HG02642 (cell line): ENCODE results near the gene SLC25A43.
"Not testable (repeated sequence)": the region's sequence is repeated elsewhere in the genome, so short reads cannot be mapped to it uniquely, and the experiment has no call there.

Experiments used
- ATAC-seq: cut with Tn5 transposase; IDR thresholded peaks from one replicate; pipeline ENCODE4 v1.9.1; 2021; ENCODE audit warnings: mild to moderate bottlenecking; ENCODE audit not compliant: unreplicated experiment, poor library complexity

The SLC25A43 gene

DNA sequence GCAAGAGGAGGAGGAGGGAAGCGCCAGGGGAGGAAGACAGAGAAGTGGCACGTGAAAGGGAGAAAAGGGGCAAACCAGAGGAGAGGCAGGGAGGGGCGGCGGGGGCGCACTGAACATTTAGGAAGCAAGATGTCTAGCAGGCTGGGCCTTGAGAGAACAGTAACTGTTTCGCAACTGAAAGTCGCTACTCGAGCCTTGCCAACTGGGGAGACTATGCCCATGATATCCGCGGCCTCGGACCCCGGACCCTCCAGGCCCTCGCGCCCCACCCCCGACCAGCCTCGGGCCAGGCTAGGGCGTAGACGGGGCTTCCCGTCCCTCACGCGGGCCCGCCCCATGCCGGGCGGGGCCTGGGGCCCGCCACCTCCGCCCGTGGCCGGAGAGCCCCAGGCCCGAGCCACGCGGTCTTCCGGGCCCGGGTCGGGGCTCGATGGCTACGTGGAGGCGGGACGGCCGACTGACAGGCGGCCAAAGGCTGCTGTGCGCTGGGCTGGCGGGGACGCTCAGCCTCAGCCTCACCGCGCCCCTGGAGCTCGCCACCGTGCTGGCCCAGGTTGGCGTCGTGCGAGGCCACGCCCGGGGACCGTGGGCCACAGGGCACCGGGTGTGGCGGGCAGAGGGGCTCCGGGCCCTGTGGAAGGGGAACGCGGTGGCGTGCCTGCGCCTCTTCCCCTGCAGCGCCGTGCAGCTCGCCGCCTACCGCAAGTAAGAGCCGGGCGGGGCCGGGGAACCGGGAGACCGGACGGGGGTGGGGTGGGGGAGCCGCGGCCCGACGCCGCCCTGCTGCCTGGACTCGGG, at the start of gene SLC25A43:
Gene SLC25A43 (plus strand): TSS at position 363 of the 798 bp plus-strand sequence. CDS start 68 bp downstream, at position 431.
- peak; percentile 95 for ATAC-seq

DNA sequence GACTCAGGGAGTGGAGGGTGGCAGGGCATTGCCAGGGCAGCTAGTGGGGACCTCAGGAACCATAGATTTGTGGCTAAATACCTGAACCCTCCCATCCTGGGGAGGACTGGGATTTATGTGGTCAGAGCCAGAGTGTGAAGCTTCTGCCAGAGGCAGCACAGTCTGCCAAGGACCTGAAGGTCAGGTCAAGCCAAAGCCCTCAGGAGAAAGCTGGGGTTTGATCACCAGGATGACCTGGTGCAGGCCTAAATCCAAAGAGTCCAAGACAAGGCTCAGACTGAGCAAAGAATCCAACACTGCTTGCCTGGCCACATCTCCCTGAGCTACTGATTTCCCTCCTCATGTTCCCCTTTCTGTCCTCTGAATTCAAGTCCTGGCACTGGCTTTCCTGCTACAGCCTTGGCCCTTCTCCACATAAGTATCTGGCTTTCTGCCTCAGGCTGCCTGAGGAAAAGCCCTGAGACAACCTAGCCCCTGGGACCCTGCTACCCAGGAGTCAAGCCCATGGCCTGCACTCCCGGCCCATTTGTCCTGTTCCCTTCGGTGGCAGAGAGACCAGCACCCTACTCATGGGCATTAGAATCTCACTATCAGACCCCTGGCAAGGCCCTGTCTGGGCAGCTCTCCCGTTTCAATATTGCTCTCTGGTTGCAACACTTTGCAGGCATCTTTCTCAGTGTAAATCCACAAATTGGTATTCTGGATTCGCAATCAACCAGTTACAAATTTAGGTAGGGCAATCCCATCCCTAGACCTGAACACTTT, 39.3 kb upstream of the SLC25A43 start:
- ATAC-seq: no peak

GRCh38 chrX:119361451-119361850, 37.7 kb upstream of the SLC25A43 start:
- not testable (repeated sequence) for ATAC-seq

GRCh38 chrX:119362074-119362473, 37.1 kb upstream of the SLC25A43 start:
- ATAC-seq: not testable (repeated sequence)

GRCh38 chrX:119363391-119363790, 35.7 kb upstream of the SLC25A43 start:
- ATAC-seq: no peak

DNA sequence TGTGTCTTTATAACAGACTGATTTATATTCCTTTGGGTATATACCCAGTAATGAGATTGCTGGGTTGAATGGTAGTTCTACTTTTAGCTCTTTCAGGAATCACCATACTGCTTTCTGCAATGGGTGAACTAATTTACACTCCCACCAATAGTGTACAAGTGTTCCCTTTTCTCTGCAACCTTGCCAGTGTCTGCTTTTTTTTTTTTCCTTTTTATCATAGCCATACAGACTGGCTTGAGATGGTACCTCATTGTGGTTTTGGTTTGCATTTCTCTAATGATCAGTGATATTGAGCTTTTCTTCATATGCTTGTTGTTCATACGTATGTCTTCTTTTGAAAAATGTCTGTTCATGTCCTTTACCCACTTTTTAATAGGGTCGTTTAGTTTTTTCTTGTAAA, 27.3 kb upstream of the SLC25A43 start:
- ATAC-seq: not testable (repeated sequence)

DNA sequence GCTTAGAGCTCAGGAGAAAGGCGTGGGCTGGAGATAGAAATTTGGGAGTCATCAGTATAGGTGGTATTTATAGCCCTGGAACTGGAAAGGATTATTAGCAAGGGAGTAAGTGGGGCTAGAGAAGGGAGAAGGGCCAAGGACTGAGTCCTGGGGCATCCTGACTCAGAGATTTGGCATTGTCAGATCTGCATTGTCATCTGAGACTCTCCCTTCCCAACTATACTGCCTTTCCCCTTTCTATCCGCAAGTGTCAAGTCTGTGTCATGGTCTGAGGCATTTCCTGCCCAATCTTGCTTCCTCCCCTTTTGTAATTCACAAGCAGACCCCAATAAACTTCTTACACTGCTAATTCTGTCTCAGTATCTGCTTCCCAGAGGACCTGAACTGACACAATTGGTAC, 24.4 kb upstream of the SLC25A43 start:
- no peak for ATAC-seq

DNA sequence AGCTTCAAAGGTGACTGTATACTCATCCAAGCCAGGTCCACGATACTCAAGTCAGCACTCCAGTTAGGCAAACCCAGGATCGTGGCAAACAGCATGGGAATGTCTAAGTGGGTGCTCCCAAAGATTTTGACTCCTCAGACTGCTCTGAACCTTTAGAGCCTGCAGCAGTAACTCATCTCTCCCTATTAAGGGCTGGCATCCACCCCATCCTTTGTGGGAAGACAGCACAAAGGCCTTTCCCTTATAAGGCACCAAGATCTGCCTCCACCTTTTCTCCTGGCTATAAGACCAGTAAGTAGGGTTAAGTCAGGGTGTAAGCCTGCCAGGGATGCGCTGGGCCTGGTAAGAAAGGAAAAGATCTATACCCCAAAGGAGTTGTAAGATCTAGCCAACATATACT, 23.6 kb upstream of the SLC25A43 start:
- no peak for ATAC-seq

GRCh38 chrX:119376312-119376711, 22.8 kb upstream of the SLC25A43 start:
- no peak for ATAC-seq

GRCh38 chrX:119381349-119381944, 17.7 kb upstream of the SLC25A43 start:
- ATAC-seq: no peak

GRCh38 chrX:119382606-119383005, 16.5 kb upstream of the SLC25A43 start:
- no peak for ATAC-seq

- ATAC-seq: not testable (repeated sequence)
Measured at GRCh38 chrX:119386685-119387084, 12.5 kb upstream of the SLC25A43 start.

DNA sequence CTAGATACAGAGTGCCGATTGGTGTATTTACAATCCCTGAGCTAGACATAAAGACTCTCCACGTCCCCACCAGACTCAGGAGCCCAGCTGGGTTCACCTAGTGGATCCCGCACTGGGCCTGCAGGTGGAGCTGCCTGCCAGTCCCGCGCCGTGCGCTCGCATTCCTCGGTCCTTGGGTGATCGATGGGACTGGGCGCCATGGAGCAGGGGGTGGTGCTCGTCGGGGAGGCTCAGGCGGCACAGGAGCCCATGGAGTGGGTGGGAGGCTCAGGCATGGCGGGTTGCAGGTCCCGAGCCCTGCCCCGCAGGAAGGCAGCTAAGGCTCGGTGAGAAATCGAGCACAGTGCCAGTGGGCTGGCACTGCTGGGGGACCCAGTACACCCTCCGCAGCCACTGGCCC, 11.7 kb upstream of the SLC25A43 start:
- ATAC-seq: not testable (repeated sequence)

GRCh38 chrX:119389214-119389613, 9.9 kb upstream of the SLC25A43 start:
- ATAC-seq: no peak

DNA sequence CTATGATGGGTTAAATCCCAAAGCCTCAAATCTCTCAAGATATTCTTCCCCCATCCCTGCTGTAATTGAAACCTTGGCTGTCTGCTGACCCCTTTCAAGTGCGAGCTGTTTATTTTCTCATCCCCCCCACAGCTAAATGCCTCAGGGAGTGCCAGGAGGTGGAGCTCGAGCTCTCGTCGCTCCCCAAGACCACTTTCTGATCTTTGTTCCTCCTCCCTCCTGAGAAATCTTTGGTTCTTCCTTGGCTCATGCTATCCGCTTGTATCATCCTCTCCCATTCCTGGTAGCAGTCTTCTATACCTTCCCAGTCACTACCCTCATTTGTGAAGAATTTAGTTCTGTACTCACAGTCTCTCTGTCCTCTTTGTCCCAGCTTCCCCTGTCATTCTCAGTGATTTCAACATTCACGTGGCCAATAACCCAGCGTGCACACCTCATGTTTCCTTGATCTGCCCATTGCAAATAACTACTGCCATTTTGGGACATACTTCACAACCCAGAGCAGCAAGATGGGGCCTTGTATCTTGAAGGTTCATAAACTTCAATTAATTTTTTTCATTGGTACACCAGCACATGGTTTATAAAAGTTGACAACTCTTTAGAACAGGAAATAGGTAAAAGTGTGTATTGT, 9.2 kb upstream of the SLC25A43 start:
- no peak for ATAC-seq

DNA sequence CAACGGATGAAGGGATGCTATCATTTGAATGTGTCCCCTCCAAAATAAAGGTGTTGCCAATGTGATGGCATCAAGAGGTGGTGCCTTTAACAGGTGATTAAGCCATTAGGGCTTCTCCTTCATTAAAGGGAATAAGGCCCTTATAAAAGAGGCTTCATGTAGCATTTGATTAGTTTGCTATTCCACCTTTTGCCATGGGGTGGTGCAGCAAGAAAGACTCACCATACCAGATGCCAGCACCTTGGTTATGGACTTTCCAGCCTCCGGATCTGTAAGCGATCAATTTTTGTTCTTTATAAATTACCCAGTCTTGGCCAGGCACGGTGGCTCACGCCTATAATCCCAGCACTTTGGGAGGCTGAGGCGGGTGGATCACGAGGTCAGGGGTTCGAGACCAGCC, 7.9 kb upstream of the SLC25A43 start:
- ATAC-seq: no peak

GRCh38 chrX:119393144-119393543, 6.0 kb upstream of the SLC25A43 start:
- ATAC-seq: no peak

- peak; percentile 17 for ATAC-seq
Measured at GRCh38 chrX:119398587-119398973, 556 bp upstream of the SLC25A43 start.

DNA sequence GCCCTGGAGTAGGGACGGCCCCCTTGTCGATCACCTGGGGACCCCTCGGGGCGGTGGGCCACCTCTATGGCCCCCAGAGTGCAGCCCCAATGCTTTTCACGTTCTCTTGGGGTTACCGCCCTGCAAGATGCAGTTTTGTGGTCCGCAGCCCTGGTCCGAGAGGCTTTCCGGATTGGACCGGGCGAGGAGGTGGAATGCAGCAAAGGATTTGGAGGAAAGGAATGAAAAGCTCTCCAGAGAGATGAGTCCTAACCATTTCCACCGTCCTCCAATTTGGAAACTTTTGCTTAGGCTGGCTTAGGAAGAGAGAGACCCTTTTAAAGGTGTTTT, 601 bp downstream of the SLC25A43 start:
- ATAC-seq: no peak

GRCh38 chrX:119401569-119401968, 2.4 kb downstream of the SLC25A43 start:
- ATAC-seq: no peak

GRCh38 chrX:119402588-119402987, 3.5 kb downstream of the SLC25A43 start:
- ATAC-seq: no peak
